HG03469 (cell line): ENCODE measurements around the gene TRABD2B.

Experiments used
- ATAC-seq: cut with Tn5 transposase; IDR thresholded peaks from one replicate; pipeline ENCODE4 v1.9.1; 2021; ENCODE audit warnings: mild to moderate bottlenecking, moderate library complexity, moderate number of reproducible peaks; ENCODE audit not compliant: unreplicated experiment

The TRABD2B gene

GRCh38 chr1:47938520-47938919, 58.7 kb downstream of the TRABD2B start:
- ATAC-seq: no peak

DNA sequence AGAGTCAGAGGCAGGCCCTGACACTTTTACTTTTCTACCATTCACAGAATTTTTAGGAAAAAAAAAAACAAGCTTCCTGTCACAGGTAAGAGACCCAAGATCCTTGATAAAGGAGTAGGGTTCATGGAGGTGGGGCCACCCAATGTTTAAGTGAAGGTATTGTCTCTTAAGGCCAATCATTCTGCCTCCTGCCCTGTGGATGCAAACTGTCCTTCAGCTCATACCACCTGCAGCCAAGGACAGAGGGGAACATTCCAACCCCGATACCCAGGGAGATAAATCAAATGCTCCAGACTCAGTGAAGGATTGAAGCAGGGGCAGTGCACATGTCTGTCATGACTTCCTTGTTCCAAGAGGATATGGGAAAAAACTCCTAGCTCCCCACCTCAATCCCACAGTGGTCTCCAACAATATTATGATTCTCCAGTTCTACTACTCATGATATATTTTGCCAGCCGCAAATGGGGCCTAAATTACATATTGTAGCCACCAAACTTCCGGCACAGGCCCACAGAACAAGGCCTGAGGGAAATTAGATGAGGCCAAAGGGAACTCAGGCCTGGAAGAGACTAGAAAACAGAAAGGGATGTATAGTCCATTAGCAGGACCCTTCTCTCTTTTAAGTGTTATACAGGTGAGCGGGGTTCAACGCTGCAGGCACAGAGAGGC, 59.5 kb downstream of the TRABD2B start:
- ATAC-seq: no peak

DNA sequence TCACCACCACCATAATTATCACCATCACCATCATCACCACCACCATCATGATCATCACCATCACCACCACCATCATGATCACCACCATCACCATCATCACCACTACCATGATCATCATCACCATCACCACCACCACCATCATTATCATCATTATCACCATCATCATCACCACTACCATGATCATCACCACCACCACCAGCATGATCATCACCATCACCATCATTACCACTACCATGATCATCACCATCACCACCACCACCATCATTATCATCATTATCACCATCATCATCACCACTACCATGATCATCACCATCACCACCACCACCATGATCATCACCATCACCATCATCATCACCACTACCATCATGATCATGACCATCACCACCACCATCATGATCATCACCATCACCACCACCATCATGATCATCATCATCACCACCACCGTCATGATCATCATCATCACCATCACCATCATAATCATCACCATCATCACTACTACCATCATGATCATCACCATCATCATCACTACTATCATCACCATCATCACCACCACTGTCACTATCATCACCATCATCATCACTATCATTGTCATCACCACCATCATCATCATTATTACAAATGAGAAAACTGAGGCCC, 60.2 kb downstream of the TRABD2B start:
- ATAC-seq: no peak

- no peak for ATAC-seq
These were observed 61.3 kb downstream of the TRABD2B start for GRCh38 chr1:47935856-47936255.

DNA sequence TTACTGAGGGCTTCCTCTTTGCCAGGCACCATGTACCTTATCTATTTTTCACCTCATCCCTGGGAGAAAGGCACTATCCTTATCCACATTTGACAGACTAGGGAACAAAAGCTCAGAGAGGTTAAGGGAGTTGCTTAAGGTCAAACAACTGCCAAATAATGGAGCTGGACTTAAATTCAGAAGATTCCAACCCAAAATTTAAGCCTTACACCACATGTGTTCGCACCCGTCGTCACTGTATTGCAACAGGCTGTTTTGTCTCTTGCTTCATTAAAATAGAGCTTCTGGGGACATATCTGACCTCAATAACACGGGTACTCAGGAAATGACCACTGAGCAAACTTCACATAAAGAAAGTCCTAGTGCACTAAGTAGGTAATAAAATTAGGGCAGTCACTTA, 62.0 kb downstream of the TRABD2B start:
- ATAC-seq: no peak

DNA sequence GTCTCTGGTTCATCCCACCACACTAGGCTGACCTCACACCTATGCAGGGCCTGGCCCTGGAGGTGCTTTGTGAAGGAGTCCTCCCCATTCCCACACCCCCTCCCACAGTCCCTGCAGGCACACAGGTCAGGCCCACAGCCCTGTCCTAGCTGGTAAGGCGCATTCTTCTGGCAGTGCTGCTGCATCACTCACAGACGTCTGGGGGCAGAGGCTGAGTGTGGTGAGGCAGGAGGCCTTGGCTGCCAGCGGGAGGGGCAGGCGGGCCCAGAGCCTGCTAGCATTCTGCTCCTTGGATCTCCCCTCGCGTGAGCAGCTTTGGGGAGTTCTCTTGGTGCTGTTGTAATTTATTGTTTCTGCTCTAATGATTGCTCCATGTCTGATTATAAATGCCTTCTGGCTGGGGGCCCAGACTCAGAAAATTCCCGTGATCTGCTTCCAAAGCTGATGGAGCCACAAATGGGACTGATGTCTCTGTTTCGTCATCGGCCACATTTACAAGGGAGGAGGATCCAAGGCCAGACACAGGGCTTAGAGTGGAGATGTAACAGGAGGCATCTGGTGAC, 62.9 kb downstream of the TRABD2B start:
- ATAC-seq: no peak

GRCh38 chr1:47932743-47933142, 64.4 kb downstream of the TRABD2B start:
- no peak for ATAC-seq

GRCh38 chr1:47931395-47931794, 65.8 kb downstream of the TRABD2B start:
- ATAC-seq: no peak

DNA sequence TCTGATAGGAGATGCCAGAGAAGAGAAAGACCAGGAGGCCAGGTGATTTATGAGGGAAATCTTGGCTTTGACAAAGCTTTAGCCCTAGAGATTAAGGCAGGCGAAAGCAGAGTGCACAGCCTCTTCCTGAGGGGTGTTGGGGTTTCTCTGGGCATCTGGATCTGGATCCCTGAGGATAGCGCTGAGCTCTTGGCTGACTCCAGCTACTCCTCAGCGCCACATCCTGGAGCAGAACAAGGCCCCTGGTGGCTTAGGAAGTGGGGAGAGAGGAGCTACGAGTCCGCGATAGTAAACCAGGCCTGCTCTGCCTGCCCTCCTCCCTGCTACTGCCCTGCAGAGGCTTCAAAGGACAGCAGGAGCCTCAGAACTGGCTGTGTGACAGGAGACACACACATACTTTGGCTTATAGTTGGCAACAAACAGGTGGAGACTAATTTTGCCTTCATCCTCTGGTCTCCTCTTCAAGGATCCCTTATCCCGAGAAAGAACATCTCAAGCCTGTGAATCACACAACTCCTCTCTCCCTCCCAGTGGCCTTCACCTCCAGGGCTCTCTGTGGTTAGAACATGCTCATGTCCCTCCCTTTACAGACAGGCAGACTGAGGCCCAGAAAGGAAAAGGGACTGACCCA, 66.9 kb downstream of the TRABD2B start:
- ATAC-seq: no peak

- ATAC-seq: no peak
These were observed 70.0 kb downstream of the TRABD2B start for GRCh38 chr1:47927165-47927564.

DNA sequence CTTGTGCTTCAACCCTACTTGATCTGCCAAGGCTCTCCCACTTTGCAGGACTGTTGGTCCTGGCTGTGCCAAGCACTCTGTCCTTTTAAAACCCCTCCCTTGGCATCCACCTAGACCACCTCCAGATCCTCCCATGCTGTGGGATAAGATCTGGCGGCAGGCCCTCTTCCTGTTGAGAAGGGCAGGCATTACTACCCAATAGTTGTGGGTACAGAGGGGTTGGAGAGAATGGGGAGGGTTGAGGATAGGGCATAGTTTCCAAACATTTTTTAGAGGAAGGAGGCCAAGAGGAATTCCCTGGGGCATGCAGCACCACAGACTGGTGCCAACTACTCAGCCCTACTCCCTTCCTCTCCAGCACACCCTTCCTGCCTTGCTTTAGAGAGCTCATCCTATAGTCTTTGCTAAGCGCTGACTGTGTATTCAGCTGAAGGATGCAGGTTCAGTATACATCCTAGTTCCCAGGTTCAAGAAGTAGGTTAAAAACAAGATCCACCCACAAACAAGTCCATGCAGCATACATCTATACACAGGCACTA, 70.7 kb downstream of the TRABD2B start:
- ATAC-seq: no peak

- ATAC-seq: no peak
These were observed 72.7 kb downstream of the TRABD2B start for GRCh38 chr1:47924270-47925048.

- ATAC-seq: no peak
These were observed 75.2 kb downstream of the TRABD2B start for GRCh38 chr1:47921935-47922415.

DNA sequence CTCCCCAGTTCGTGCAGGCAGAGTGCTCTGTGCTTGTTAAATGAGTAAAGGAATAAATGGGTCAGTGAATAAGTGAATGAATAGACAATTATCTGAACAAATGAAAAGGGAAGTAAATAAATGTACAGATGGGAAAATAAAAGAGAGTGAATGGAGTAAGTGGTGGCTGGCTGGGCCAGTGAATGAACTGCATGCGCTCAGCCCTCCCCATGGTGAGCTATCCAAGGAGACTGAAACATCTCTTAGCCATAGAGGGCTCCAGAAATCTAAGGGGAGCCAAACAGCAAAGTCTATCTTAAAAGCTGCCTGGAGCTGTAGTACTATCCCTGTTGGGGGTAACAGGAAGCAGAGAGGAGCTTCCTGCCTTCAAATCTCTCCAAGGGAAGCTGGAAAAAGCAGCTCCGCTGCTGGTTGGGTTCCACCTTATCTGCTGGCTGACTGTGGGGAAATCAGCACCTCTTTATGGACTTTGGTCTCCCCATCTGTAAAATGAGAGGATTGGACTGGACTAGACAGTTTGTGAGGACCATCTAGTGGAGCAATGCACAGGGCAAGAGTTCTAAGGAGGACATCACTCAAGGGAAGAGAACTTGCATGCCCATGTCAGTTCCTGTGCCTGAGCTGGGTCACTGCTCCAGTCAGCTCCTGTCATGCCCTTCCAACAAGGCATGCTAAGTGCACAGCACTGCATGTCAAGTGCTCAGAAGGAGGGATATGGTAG, 77.9 kb downstream of the TRABD2B start:
- no peak for ATAC-seq

- no peak for ATAC-seq
These were observed 78.8 kb downstream of the TRABD2B start for GRCh38 chr1:47918257-47918867.

DNA sequence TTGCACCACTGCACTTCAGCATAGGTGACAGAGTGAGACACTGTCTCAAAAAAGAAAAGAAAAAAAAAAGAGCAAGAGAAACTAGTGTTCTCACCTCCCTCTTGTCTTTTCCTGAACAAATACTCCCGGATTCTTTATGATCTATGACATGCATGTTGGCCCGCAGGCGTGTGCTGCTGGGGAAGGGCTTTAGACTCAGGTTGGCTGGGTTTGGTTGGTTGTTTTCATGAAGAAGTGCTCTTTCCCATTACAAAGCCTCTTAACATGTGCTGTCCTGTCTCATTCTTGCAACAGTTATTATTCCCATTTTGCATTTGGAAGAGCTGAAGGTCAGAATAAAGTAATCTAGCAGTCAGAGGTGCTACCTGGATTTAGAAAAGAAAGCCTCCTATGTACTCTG, 79.5 kb downstream of the TRABD2B start:
- no peak for ATAC-seq

- ATAC-seq: no peak
These were observed 81.4 kb downstream of the TRABD2B start for GRCh38 chr1:47915677-47916353.

DNA sequence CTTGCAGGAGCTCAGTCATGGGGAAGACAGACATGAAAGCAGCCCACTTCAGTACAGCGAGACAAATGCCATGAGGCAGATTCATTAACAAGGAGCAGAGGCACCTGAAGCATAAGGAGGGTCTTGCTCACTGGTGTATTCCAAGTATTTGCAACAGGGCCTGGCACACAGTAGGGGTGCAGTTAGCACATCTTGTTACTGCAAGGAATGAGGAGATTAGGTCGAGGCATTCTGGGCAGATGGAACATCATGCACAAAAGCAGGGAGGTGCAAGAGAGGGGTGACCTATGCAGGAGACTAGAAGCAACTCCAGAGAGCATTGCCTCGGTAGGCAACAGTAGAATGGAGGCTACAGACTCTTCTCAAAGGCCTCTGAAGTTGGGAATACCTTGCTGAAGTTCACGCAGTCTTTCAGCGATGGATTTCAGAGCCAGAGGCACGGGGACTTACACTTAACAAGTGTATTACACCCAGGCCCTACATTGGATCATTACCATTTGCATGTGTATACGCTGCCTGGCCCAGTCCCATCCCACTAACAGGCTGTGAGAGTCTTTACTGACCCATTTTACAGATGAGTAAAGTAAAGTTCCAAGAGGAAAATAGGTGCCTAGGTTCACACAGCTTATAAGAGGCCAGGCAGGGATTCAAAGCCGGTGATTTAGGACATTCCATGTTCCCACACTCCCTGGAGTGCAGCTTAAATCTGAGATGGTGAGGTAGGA, 82.1 kb downstream of the TRABD2B start:
- no peak for ATAC-seq
